HCT116 (cell line): ENCODE data around the gene ABCG1. TPM values are rescaled to one million over a fixed set of nuclear protein-coding genes. Genes with fewer than 3 reads are reported as not detected.

Experiments used
- ATAC-seq: fragments of 200-7000 bp; cut with Tn5 transposase; 2 replicates; pipeline ENCODE4 v1.9.1; 2020; ENCODE audit warnings: mild to moderate bottlenecking, moderate library complexity
- BruUV-seq: library from RNA; stranded (reverse); fragments of 400-500 nt; replicated peaks from 2 replicates; lab custom pipeline; 2021; lab: Mats Ljungman, UMichigan
- CTCF ChIA-PET: fragments of 300-600 bp; sonication (Branson Sonifier 250); formaldehyde crosslinking; loops from one replicate; lab custom pipeline; 2021; ENCODE audit warnings: antibody characterized with exemption; lab: Charles Lee
- POLR2A ChIA-PET: fragments of 300-600, 350-600 bp; sonication (Branson Sonifier 250); formaldehyde crosslinking; loops from one replicate; lab custom pipeline; 2021; ENCODE audit warnings: antibody characterized with exemption; lab: Charles Lee
- RAD21 ChIA-PET, 2 experiments: fragments of 300-600 bp; sonication (Branson Sonifier 250); formaldehyde crosslinking; loops; one replicate each; lab custom pipeline; 2023; ENCODE audit warnings: low total read pairs in 2 of 2; ENCODE audit not compliant: uncharacterized antibody in 2 of 2, unreplicated experiment in 2 of 2, low non-redundant PET in 1 of 2; lab: Charles Lee
- DNase-seq: peaks from one replicate; pipeline ENCODE4 v3.0.0-alpha.2; 2010; ENCODE audit warnings: low read depth, low spot score
- H2AFZ ChIP-seq: fragments of 200-600 bp; shearing (Covaris generic), sonication (generic); 2 replicates; pipeline ENCODE4 v1.6.1; 2017; ENCODE audit warnings: low read depth, mixed run types, mixed read lengths, antibody characterized with exemption, low read length; ENCODE audit not compliant: poor library complexity, severe bottlenecking
- H3K27ac ChIP-seq: 2 replicates; pipeline ENCODE4 v1.5.1; 2012; ENCODE audit warnings: low read depth, low read length
- H3K27me3 ChIP-seq: fragments of 200-600 bp; sonication (generic); 2 replicates; pipeline ENCODE4 v1.6.1; 2016; ENCODE audit warnings: mixed run types, low read length, mixed read lengths; ENCODE audit not compliant: insufficient read depth
- H3K36me3 ChIP-seq, 2 experiments: fragments of 200-500 bp in 1 of 2; fragments of 200-600 bp in 1 of 2; sonication (Bioruptor generic) in 1 of 2; sonication (generic) in 1 of 2; 2 replicates each; pipeline versions ENCODE4 v1.5.1 to v1.6.1; 2014 to 2016; ENCODE audit warnings: low read length in 2 of 2, inconsistent platforms in 1 of 2, mixed read lengths in 1 of 2, mixed run types in 1 of 2; ENCODE audit not compliant: insufficient read depth in 2 of 2, control insufficient read depth in 1 of 2
- H3K4me1 ChIP-seq, 2 experiments: fragments of 200-600 bp in 1 of 2; sonication (generic) in 1 of 2; 2 replicates each; pipeline versions ENCODE4 v1.5.1 to v1.6.1; 2012 to 2017; ENCODE audit warnings: low read length in 2 of 2, inconsistent platforms in 1 of 2, mild to moderate bottlenecking in 1 of 2, mixed read lengths in 1 of 2, mixed run types in 1 of 2, moderate library complexity in 1 of 2; ENCODE audit not compliant: insufficient read depth in 2 of 2, control insufficient read depth in 1 of 2
- H3K4me2 ChIP-seq: fragments of 200-600 bp; sonication (generic); 2 replicates; pipeline ENCODE4 v1.6.1; 2017; ENCODE audit warnings: mixed run types, low read length, mixed read lengths
- H3K4me3 ChIP-seq, 2 experiments: fragments of 200-600 bp in 1 of 2; sonication (generic) in 1 of 2; replicated peaks in 1 of 2; 2 replicates each; pipeline ENCODE4 v1.5.1; 2011 to 2016; ENCODE audit warnings: low read length in 2 of 2, control low read depth in 1 of 2, low read depth in 1 of 2, mild to moderate bottlenecking in 1 of 2, mixed read lengths in 1 of 2, mixed run types in 1 of 2
- H3K79me2 ChIP-seq: fragments of 200-600 bp; sonication (generic); 2 replicates; pipeline ENCODE4 v1.6.1; 2017; ENCODE audit warnings: mild to moderate bottlenecking, mixed run types, low read length, moderate library complexity, mixed read lengths; ENCODE audit not compliant: insufficient read depth
- H3K9ac ChIP-seq: fragments of 200-600 bp; sonication (generic); 2 replicates; pipeline ENCODE4 v1.6.1; 2016; ENCODE audit warnings: low read length, mixed read lengths
- H3K9me2 ChIP-seq: fragments of 200-600 bp; sonication (generic), shearing (Covaris generic); 2 replicates; pipeline ENCODE4 v1.6.1; 2017; ENCODE audit warnings: mixed run types, mild to moderate bottlenecking, moderate library complexity; ENCODE audit not compliant: insufficient read depth
- H3K9me3 ChIP-seq, 2 experiments: fragments of 200-500 bp in 1 of 2; fragments of 200-600 bp in 1 of 2; sonication (Bioruptor generic) in 1 of 2; sonication (generic) in 1 of 2; 2 replicates each; pipeline ENCODE4 v1.6.1; 2014 to 2017; ENCODE audit warnings: low read length in 2 of 2, mixed read lengths in 2 of 2, inconsistent platforms in 1 of 2, low read depth in 1 of 2, mild to moderate bottlenecking in 1 of 2, mixed run types in 1 of 2, moderate library complexity in 1 of 2; ENCODE audit not compliant: control insufficient read depth in 1 of 2, insufficient read depth in 1 of 2
- H4K20me1 ChIP-seq: fragments of 200-600 bp; sonication (generic), shearing (Covaris generic); 2 replicates; pipeline ENCODE4 v1.6.1; 2017; ENCODE audit warnings: mixed run types, mild to moderate bottlenecking, moderate library complexity; ENCODE audit not compliant: insufficient read depth
- CBX3 ChIP-seq: IDR thresholded peaks from 2 replicates; pipeline ENCODE4 v1.6.1; 2012; ENCODE audit warnings: low read depth
- EGR1 ChIP-seq: IDR thresholded peaks from 2 replicates; pipeline ENCODE4 v1.6.1; 2012; ENCODE audit warnings: low read depth
- POLR2AphosphoS5 ChIP-seq: IDR thresholded peaks from 2 replicates; pipeline ENCODE4 v1.6.1; 2011; ENCODE audit warnings: mild to moderate bottlenecking, low read depth, low read length, moderate library complexity
- RAD21 ChIP-seq: IDR thresholded peaks from 2 replicates; pipeline ENCODE4 v1.6.1; 2012; ENCODE audit warnings: low read depth, mild to moderate bottlenecking
- ZFX ChIP-seq: fragments of 450-650 bp; IDR thresholded peaks from 2 replicates; pipeline ENCODE4 v1.6.1; 2017
- intact Hi-C: fragments of 100-400 bp; cut with micrococcal nuclease; formaldehyde crosslinking; loops from 2 replicates; pipeline ENCODE4 v1.10.0; 2022
- total RNA-seq: library from RNA; stranded (reverse); gene quantifications from one replicate; pipeline ENCODE4 v1.2.1, GENCODE V29; 2021; ENCODE audit not compliant: unreplicated experiment
- TF ChIP-seq, protein P1 (sequence below): IDR thresholded peaks from 2 replicates; pipeline ENCODE4 v1.6.1; 2011; ENCODE audit warnings: mild to moderate bottlenecking, low read length, moderate library complexity; ENCODE audit not compliant: insufficient replicate concordance; ENCODE audit errors: extremely low read depth

The ABCG1 gene
- total RNA-seq, 1 experiment from 2014 or later: 1.6 TPM

DNA sequence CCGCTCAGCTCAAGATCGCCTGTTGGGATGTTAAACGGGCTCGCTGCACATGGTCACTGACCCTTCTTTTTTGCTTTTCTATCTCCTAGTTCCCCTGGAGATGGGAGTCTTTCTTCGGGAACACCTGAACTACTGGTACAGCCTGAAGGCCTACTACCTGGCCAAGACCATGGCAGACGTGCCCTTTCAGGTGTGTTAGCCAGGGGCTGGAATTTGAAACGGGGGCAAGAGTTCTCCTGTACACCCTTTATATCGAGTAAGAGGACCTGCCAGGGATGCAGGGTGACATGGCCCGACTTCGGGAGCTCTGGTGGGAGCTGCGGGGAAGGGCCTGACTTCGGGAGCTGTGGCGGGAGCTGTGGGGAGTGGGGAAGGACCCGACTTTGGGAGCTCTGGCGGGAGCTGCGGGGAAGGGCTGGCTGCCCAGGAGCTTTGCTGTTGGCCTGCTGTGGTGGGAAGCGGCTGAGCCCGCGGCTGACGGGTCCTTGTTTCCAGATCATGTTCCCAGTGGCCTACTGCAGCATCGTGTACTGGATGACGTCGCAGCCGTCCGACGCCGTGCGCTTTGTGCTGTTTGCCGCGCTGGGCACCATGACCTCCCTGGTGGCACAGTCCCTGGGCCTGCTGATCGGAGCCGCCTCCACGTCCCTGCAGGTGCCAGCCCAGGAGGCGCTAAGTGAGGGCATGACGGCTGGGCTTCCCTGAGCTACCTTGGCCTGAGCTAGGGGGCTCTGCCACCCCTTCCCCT, 72.2 kb downstream of the ABCG1 start:
- H3K27me3 ChIP-seq: no peaks in the 10 kb centered on the region
- CTCF ChIA-PET: no interaction called here
- BruUV-seq: no TSS peak

More for the DNA sequence above, 72.2 kb downstream of the ABCG1 start:
- no peak overlapping the region for H2AFZ ChIP-seq
- H3K79me2 ChIP-seq: no peaks in the 10 kb centered on the region
- ChIA-PET POLR2A (no interaction called here), RAD21 (no interaction called here)
- H3K9me3 ChIP-seq: no peaks in the 10 kb centered on the region; a peak in 1 of 4 replicates
- intact Hi-C loops: no loop called here
- H3K36me3 ChIP-seq: no peaks in the 10 kb centered on the region
- no peak overlapping the region for H3K27ac ChIP-seq
- no peak overlapping the region for H3K9ac ChIP-seq
- no peak overlapping the region for H3K4me3 ChIP-seq
- TF ChIP-seq POLR2AphosphoS5 (no peak), ZFX (no peak), CBX3 (no peak), RAD21 (no peak), EGR1 (no peak)
- TF ChIP-seq, protein P1, sequence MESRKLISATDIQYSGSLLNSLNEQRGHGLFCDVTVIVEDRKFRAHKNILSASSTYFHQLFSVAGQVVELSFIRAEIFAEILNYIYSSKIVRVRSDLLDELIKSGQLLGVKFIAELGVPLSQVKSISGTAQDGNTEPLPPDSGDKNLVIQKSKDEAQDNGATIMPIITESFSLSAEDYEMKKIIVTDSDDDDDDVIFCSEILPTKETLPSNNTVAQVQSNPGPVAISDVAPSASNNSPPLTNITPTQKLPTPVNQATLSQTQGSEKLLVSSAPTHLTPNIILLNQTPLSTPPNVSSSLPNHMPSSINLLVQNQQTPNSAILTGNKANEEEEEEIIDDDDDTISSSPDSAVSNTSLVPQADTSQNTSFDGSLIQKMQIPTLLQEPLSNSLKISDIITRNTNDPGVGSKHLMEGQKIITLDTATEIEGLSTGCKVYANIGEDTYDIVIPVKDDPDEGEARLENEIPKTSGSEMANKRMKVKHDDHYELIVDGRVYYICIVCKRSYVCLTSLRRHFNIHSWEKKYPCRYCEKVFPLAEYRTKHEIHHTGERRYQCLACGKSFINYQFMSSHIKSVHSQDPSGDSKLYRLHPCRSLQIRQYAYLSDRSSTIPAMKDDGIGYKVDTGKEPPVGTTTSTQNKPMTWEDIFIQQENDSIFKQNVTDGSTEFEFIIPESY: no peak
- H3K9me2 ChIP-seq: no peaks in the 10 kb centered on the region
- H4K20me1 ChIP-seq: no peaks in the 10 kb centered on the region
- DNase-seq (no peak), ATAC-seq (no peak)
- H3K4me2 ChIP-seq: no peak overlapping the region
- no peaks in the 10 kb centered on the region for H3K4me1 ChIP-seq
